ENCODE data around the gene SLC6A18.

Gene SLC6A18, protein sequence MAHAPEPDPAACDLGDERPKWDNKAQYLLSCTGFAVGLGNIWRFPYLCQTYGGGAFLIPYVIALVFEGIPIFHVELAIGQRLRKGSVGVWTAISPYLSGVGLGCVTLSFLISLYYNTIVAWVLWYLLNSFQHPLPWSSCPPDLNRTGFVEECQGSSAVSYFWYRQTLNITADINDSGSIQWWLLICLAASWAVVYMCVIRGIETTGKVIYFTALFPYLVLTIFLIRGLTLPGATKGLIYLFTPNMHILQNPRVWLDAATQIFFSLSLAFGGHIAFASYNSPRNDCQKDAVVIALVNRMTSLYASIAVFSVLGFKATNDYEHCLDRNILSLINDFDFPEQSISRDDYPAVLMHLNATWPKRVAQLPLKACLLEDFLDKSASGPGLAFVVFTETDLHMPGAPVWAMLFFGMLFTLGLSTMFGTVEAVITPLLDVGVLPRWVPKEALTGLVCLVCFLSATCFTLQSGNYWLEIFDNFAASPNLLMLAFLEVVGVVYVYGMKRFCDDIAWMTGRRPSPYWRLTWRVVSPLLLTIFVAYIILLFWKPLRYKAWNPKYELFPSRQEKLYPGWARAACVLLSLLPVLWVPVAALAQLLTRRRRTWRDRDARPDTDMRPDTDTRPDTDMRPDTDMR

DNA sequence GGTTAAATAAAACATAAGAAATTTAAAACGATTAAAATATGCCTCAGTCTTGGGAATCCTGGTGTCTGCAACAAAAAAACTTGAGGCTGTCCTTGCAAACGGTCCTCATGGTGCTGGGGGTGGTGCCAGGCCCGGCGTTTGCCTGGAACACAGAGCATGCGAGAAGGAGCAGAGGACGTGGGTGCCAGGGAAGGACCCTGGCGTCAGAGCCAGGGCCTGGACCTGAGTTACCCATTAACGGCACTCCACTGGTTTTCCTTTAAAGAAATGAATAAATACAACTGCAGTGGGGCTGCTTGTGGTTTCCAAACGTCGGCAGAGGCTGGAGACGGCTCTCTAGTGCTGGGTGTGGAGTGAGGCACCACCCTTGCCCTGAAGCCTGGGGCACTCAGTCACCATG, at the start of gene SLC6A18:
SLC6A18 (plus strand) TSS at position 301 of the 400 bp plus-strand sequence; CDS start at position 398, 97 bp downstream.
- no peak for DNase-seq (ENCODE audit: low spot score)

DNA sequence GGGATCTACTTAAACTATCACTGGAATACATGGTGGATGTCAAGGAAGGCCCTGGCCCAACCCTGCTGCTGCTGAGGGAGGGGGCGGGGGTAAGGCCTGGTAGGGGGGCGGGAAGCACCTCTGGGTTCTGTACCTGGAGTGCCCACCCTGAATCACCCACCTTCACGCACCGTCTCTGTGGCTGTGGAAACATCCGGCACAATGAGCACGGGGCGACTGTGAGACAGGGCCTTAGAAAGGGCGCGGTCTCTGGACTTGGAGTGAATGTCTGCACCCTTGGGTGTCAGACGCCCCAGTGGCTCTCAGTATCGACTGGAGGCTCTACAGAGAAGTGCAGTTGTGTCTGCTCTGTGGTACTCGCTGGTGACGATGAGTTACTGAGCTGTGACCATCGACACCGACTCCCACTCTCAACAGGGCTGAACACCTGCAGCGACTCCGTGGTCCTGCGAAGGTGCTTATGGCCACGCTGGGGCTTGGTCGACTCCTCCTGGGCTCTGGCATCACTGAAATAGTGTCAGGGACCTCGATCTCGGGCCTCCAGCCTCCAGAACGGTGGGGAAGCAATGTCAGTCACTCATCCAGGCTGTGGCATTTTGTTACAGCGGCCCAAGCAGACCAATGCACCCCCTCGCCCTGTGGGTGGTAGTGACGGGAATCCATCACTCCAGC, 49.2 kb upstream of the SLC6A18 start:
- no peak for DNase-seq (ENCODE audit: low spot score)

DNA sequence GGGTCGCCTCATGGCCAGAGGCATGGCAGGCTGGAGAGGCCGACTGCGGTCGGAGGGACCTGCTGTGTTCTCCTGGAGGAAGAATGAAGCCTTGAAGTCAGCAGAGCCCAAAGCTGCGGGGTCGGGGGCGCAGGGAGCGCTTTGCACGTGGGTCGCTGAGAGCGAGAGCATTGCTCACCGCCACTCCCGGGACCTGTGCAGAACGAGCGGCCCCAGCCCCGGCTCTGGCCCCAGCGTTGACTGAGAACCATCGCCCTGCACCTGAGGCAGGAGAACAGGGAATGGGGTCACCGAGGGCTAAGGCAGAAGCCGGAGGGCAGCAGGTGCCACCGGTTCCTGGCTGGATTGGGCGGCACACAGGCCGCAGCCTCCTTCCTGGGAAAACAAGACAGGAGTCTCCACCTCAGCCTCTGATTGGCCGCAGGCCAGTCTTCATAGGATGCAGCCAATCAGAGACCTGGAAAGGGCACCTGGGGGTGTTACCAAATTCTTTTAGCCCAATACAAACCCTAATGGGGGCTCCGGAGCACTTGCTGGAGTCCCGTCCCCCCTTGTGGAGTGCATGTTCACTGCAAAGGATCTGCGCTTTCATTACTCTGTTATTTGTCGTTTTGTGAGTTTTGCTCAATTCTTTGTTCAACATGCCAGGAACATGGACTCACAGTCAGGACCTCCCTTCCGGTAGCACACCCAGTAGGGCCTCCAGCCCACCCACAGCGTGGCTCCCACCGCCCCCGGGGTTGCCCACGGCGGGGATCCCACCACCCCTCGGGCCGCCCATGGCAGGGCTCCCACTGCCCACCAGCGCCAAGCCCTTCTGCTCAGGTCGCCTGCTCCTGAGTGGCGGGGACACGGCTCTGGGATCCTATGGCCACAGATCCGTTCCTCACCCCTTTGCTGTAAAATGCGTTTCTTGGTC, 48.4 kb upstream of the SLC6A18 start:
- no peak for DNase-seq (ENCODE audit: low spot score)

DNA sequence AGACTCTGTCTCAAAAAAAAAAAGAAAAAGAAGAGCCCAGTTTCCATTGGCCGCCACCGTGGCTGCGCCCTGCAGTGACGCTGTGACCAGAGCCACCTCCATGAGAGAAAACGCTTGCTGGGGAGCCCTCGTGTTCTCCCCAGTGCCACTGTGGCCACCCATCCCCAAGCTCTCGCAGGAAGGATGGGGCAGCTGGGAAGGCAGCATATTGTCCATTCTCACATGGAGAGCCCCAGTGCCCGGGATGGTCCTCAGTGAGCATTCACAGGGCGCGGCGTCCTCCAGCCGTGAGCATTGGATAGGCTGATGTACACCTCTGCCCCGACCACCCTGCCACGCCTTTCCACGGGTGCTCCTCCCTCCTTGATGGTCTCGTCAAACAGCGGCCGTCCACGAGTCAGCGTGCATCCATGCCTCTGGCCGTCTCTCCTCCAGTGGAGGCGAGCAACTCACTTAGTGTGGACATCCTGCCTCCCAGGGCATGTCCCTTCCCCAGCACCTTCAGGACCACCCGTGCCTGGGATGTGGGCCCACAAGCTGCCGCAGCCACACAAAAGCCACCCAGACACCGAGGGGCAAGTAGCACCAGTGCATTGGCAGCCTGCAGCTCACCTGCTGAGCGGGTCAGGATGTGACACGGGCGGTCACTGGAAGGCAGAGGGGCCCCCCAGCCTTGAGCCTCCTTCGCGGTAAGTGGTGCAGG, 47.2 kb upstream of the SLC6A18 start:
- no peak for DNase-seq (ENCODE audit: low spot score)

DNA sequence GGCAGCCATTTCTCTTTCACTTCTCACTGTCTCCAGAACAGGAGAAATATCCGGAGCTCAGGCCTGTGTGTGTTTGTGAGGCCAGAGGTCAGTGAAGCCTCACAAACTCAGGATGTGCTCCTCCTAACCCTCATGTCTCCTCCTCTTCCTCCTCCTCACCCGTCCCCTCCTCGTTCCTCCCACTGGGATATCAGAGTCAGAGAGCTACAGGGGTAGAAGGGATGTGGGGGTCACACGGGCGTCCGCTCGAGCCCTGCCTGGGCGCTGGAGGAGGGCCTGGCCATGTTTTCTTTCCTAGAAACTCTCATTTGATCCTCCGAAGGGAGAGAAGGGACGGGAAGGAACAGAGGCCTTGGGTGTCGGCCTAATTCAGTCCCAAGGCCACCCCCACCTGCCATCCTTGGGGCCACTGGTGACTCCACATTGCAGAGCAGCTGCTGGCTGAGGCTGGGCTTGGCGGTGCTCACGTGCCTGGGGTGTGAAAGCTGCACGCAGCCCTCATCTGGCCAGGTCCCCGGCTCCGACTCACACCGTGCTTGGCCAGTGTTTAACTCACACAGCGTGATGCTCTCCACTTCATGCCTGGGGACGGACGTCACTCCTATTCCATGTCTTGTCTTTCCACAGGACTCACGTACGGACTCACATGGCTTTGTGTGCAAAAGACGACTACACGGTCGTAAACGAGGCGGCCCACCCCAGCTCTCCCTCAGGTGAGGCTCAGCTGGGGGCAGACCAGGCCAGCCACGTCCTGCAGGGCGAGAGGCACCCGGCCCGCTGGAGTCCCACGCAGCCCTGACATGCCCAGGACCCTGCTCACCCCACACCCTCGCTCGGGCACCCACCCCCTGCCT, 46.4 kb upstream of the SLC6A18 start:
- DNase-seq (ENCODE audit: low spot score) = no peak

DNA sequence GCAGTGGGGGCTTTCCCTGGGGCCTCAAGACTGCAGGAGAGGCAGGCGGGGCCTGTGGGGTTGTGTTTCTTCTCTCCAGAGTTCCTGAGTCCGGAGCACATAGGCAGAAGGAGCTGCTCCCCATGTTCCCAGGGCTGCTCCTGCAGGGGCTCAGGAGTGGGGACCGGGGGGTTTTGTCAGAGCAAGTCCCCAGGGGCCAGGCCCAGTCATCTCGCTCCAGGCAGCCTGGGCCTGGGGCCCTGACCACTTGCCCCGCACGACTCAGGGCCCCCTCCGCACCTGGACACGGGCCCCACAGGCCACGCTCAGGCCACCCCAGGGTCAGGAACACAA, 45.8 kb upstream of the SLC6A18 start:
- DNase-seq (ENCODE audit: low spot score) = no peak

DNA sequence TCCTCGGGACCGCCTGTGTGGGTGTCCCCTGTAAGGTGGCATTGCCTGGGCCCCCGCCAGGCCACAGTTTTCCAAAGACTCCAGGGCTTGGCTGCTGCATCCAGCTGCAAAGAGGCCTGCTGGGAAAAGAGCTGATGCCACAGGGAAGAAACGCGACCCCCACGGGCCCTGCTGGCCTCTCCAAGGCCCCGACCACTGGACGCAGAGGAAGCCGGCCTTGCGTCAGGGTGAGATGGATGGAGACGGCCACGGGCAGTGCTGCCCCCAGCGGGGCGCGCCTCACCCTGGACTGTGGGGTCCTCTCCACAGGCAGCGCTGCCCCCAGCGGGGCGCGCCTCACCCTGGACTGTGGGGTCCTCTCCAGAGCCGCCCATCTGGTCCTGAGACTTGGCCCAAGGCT, 45.1 kb upstream of the SLC6A18 start:
- DNase-seq (ENCODE audit: low spot score) = no peak

DNA sequence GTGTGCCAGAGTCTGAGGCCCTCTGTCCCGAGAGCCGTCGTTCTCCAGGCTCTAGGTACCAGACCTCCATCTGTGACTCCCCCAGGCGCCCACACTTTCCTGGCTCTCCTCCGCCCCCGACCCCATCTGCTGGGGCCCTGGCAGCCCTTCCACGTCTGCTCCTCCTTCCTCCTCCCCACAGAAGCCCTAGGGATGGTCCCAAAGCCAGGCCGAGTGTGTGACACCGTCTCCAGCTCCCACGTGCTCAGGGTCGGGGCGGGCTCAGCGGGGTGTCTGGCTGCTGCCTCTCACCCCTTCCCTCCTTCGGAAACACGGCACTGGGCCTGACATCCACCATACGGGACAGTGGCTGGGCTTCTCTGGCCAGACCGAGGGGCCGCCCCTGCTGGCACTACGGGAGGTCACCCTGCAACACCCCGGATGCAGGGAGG, 44.3 kb upstream of the SLC6A18 start:
- no peak for DNase-seq (ENCODE audit: low spot score)

DNA sequence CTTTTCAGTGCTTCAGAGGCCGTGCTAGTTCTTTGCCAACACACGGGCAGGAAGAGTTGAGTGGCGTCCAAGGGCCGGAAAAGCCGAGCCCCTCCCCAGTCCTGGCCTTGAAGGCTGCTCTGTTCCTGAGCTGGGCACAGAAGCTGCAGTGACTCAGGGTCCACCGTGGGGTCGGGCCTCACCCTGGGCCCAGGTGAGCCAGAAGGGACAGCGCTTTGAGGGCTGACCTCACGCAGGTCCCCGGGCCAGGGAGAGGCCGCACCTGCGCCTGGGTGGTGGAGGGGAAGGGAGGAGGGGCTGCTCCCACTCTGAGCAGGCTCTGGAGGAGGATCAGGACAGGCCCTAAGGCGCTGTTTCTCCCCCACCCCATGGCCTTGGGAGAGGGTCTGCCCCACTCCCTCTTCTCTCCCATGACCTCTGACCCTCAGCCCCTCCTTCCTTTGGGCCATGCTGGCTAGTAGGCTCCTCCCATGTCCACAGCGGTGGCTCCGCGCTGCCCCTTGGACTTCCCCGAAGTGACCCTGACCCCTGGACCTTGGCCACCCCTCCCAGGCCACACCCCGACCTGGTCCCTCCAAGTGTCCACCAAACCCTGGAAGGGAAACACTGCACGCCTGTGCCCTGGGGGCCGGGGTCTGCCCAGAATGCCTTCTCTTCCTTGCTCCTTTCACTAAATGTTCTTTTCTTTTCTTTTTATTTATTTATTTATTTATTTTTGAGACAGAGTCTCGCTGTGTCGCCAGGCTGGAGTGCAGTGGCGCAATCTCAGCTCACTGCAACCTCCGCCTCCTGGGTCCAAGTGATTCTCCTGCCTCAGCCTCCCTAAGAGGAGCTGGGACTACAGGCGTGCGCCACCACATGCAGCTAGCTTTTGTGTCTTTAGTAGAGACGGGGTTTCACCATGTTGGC, 43.5 kb upstream of the SLC6A18 start:
- DNase-seq (ENCODE audit: low spot score) = no peak

DNA sequence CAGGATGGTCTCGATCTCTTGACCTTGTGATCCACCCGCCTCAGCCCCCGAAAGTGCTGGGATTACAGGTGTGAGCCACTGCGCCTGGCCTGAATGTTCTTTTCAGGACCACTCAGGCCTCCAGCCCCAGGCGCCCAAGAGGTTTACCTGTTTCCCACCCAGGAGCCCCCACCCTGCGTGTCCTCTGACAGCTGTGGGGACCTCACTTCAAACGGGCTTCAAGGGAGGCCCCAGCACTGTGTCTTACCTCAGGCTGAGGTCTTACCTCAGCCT, 42.9 kb upstream of the SLC6A18 start:
- DNase-seq (ENCODE audit: low spot score) = no peak

DNA sequence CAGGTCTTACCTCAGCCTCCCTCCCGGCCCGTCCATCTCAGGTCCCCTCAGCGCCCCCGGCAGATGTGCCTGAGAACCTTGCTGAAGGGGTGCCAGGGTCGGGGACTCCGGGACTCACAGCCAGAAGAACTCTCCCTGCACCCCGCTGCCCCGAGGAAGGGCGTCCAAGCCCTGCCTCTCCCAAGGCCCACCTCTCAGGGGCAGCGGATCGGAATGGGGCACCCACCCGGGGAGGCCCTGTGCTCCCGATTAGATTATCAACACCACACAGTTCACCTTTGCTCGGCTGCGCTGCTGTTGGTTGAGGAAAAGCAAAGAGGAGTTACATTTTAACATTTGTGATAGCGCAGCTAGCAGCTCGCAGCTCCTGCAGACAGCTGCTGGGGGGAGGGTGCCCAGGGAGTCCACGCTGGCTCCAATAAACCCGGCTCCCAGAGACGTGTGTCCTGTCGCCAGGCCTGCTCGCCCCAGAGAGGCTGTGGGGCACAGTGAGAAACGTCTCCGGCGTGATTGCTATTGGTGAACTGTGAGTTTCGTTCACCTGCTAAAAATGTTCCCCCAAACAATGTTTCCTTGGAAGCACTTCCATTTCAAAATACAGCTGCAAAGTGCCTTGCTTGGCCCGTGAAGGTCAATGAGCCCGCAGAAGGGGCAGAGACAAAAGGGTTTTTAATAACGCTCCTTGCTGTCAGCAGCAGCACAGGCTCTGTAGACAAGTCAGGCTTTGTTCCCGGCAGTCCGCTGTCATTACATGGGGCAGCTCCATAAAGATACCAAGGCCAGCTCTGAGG, 42.4 kb upstream of the SLC6A18 start:
- no peak for DNase-seq (ENCODE audit: low spot score)

DNA sequence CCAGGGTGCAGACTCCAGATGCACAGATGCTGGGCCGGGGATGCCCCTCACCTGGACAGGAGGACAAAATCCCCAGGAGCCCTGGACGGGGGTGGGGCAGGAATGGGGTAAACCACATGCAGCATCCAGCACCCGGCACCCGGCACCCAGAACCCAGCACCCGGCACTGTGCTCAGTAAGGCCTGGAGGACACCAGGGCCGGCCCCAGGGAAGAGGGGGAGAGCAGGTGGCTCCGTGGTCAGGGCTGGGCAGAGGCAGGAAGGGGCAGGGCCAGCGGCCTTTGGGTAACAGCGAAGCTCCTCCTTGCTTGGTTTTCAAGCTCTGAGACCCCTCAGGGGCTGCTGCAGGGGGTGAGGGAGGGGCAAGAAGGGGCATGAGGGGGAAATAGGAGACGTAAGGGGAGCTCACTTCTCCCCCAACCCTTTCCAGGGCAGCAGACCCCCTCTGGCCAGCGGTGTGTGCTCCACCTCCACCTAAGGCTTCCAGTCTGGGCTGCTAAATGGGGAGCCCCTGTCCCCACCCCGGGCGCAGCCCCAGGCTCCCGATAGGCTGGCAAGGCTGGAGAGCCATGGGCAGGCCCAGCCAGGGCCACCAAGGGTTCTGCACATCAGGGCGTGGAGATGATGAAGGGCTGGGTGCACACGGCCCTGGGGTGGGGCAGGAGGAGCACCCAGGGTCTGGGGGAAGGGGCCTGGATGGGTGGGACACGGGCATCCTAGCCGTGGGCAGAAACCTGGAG, 41.6 kb upstream of the SLC6A18 start:
- no peak for DNase-seq (ENCODE audit: low spot score)

DNA sequence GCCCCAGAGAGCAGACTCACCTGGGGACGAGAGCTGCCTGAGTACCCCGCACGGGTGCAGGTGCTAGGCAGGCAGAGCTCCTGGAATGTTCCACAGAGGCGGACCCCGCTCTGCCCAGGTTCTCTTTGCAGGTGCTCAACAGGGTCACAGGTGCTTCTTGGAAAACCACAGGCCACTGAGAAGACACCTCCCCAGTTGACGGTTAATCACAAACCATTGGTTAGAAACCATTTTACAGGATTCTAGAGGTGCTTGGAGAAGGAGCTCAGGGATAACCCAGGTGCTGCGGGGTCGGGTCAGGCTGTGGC, 41.1 kb upstream of the SLC6A18 start:
- no peak for DNase-seq (ENCODE audit: low spot score)

DNA sequence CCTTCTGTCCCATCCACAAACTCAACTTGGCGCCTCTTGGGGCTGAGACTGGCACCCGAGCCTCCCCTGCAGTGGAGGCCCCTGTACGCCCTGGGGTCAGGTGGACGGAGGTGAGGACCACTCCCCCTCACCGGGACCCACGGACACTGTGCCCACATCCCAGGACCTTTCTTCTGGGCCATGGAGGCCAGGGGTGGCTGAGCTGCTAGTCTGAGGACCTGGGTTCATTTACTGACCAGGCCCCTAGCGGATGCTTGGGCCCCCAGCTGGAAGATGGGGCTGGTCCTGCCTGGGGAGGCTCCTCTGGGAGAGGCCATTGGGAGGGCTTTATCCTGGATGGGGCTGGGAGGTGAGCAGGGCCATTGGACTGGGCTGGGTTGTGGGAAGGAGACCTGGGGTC, 40.7 kb upstream of the SLC6A18 start:
- no peak for DNase-seq (ENCODE audit: low spot score)

DNA sequence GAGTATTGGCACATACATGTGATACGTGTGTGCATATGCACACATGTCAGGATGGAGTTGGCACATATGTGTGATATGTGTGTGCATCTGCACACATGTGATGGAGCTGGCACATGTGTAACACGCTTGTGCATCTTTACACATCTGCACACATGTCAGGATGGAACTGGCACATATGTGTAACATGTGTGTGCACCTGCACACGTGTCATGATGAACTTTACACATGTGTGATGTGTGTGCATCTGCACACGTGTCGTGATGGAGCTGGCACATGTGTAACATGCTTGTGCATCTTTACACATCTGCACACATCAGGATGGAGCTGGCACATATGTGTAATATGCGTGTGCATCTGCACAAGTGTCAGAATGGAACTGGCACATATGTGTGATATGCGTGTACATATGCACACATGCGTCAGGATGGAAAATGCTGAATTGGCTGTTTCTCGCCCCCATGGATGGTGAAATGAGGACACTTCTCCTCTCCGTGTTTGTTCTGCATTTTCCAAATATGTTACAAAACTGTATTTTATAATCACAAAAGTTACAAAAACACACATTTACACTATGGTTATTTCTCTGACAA, 40.0 kb upstream of the SLC6A18 start:
- DNase-seq (ENCODE audit: low spot score) = no peak

DNA sequence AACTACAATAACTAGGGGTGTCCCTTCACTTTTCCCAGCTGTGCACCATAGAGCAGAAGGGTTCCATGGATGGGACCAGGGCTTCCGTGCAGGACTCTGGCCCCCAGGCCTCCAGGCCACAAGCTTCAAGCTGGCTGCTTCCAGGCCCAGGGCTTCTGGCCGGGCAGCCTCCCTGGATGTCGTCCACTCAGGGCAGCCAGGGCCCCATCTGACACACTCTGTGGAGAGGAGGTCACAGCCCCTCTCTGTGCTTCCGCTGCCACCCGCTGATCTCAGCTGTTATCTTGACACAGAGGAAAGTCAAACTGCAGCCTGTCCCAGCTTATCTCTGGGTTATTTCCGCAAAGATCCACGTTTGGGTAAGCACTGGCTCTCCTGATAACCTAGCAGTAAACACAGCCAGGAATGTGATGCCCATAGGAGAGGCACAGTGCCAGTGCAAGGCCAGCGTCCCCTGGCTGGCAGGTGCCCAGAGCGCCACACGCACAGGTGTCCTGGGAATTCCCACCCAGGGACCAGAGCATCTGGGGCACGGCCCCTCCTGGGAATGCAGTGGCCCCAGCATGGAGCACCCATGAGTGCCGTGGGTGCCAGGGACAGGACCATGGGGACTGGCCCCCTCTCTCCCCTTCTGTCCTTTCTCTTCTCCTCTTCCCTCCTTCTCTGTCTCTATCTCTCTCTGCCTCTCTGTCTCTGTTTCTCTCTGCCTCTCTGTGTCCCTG, 39.4 kb upstream of the SLC6A18 start:
- DNase-seq (ENCODE audit: low spot score) = no peak

Measured in left forelimb (tissue), 1 donor.